Measurements from ENCODE around the gene ACTR2.
A peak's percentile ranks its signal among the peaks of the same experiment; 100 is the strongest.
"Not testable (repeated sequence)": the region's sequence is repeated elsewhere in the genome, so short reads cannot be mapped to it uniquely, and the experiment has no call there.

Gene ACTR2

DNA sequence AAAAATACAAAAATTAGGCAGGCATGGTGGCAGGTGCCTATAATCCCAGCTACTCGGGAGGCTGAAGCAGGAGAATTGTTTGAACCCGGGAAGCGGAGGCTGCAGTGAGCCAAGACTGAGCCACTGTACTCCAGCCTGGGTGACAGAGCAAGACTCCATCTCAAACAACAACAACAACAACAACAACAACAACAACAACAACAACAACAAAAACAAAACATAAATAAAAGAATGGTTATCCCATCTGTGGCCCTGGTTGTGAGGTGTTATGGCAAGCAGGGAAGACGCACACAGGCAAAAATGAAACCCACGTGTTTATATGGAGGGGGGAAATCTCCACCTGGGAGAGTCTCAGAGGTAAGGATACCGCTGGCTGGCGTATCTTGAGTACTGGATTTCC lies 89.7 kb downstream of the ACTR2 start:
- not testable (repeated sequence) for DNase-seq

DNA sequence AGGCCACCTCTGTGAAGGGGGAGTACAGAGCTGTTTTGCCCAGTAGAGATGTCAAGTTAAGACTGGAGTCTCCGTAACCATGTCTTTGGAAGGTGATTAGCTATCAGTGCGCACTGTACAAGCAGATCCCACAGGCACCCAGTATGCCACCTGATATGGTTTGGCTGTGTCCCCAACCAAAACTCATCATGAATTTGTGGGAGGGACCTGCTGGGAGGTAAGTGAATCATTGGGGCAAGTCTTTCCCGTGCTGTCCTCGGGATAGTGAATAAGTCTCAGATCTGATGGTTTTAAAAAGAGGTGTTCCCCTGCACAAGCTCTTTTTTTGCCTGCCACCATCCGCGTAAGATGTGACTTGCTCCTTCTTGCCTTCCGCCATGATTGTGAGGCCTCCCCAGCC lies 90.2 kb downstream of the ACTR2 start:
- no peak for DNase-seq

DNA sequence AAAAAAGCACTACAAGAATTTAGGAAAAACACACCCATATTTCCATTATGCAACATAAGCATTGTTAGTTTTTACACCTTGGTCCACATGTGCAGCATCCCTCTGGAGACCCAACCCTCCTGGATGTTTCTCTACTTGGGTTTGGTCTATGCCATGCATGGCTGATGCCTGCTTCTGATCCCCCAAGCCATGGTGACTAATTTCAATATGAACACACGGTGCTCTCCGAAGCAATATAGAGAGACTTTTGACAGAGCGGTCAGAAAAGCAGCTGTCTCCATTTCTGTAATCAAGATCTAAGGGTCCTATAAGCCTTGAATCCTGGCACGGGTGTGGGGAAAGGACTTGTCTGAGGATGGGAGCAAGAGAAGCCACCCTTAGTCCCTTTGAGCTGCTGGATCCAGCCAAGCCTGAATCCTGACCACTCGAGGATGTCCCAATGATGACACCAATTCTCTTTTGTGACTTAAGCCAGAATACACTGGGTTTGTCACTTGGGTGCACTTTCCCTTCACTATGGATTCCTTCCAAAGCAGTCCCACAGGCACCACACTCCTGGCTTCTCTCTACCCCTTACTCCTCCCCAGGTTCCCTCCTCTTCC lies 91.5 kb downstream of the ACTR2 start:
- DNase-seq, result no peak

DNA sequence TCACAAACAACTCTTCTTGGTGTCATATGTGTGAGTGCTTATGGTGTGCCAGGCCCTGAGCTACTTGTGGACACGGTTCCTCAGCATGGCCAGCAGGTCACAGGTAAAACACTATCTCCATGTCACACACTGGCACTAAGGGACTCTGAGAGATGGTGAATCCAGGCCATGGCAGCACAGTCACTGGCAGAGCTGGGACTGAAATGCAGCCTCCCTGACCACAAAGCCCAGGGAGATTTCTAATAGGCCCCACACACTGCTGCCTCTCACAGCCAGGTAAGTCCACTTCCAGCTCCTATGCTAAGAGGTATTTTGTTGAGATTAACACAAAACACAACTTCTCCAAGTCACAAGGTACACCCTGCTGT lies 92.0 kb downstream of the ACTR2 start:
- no peak for DNase-seq

DNA sequence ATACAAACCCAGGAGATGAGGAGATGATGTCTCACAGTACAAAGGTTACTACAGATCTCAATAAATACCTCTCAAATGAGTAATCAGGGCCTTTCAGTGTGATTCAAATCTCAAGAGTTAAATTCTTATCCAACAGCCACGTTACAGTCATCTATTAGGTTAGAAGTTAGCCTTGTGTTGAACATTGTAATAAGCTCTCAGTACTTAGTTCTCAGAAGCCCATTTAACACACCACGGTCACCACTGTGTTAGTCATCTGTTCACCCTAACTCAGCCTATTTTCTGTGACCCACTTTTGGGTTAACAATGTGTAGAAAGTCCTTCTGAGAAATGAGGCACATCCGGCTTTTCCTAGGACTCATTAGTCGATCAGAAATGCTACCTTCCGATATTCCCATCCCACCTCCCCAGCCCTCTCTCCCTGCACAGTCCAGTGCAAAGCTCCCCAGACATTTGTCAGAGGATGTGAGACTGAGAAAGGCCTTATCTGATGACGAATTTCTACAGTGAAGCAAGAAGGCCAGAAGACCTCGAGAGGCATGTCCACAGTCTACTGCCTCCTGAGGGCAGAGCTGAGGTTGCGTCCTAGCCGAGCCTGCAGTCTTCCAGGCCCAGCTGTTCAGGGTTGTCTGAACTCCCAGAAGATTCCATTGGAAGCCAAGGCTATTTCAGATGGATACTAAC lies 92.6 kb downstream of the ACTR2 start:
- peak; percentile 90 for DNase-seq

All from EL (cell line).